ENCODE results near the gene GRIK1.
"Not testable (repeated sequence)": the region's sequence is repeated elsewhere in the genome, so short reads cannot be mapped to it uniquely, and the experiment has no call there.

GRIK1 gene
- 0 reads per million in 3 donors for total RNA-seq

- Histone ChIP-seq H3K27ac (ENCODE audit: insufficient read depth, low read length, poor library complexity, severe bottlenecking) (no peak within 1 kb of the TSS), H3K27me3 (replicated peaks; ENCODE audit: control insufficient read depth, insufficient read depth, low read length, poor library complexity, severe bottlenecking) (no peaks in the 10 kb centered on the region), H3K9me3 (ENCODE audit: control insufficient read depth, low read length) (no peaks in the 10 kb centered on the region), H3K4me1 (ENCODE audit: control insufficient read depth, insufficient read depth, low read length, poor library complexity, severe bottlenecking) (no peaks in the 10 kb centered on the region), H3K36me3 (ENCODE audit: control insufficient read depth, insufficient read depth, low read length) (no peaks in the 10 kb centered on the region), H3K4me3 (ENCODE audit: insufficient read depth, low read depth, low read length, poor library complexity, severe bottlenecking) (no peak within 1 kb of the TSS)
- DNase-seq, result no peak
Measured at GRCh38 chr21:29939924-29940275, at the start of gene GRIK1. Gene GRIK1, minus strand, starts transcription at chr21:29939996.

DNA sequence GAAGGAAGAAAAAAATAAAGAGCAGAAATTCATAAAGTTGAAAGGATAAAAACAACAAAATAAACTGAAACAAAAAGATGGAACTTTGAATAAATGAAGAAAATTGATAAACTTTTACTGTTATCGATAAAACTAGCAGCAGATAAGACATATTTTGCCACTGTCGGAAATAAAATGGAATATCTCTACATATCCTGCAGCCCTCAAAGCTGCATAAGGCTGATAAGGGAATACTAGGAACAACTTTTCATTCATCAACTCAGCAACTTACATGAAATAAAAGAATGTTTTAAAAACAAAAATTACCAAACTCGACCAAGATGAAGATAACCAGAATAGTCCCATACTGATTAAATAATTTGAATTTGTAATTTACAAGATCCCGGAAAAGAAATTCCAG, 48.0 kb upstream of the GRIK1 start:
- Histone ChIP-seq H3K4me3 (ENCODE audit: insufficient read depth, low read depth, low read length, poor library complexity, severe bottlenecking) (no peak overlapping the region), H3K27ac (ENCODE audit: insufficient read depth, low read length, poor library complexity, severe bottlenecking) (no peak overlapping the region), H3K36me3 (ENCODE audit: control insufficient read depth, insufficient read depth, low read length) (no peaks in the 10 kb centered on the region), H3K27me3 (replicated peaks; ENCODE audit: control insufficient read depth, insufficient read depth, low read length, poor library complexity, severe bottlenecking) (no peaks in the 10 kb centered on the region), H3K9me3 (ENCODE audit: control insufficient read depth, low read length) (no peaks in the 10 kb centered on the region), H3K4me1 (ENCODE audit: control insufficient read depth, insufficient read depth, low read length, poor library complexity, severe bottlenecking) (no peaks in the 10 kb centered on the region)
- no peak for DNase-seq

DNA sequence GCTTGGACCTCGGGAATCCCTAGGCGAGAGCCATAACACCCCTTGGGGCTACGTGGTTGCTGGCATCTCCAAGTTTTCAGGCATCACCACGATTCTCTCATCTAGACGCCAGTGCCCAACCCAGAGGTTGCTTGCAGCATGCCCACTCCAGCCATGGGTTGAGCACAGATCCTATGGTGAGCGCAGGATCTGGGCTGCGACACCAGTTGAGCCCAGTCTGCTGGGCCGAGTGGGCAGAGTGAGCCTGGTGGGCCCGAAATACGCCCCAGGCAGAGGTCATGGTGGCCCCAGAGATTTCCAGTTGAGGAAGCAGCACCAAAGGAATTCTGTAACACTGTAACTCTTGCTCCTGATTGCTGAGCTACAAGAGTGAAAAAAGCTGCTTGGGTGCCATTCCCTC, 46.1 kb upstream of the GRIK1 start:
- Histone ChIP-seq H3K27me3 (replicated peaks; ENCODE audit: control insufficient read depth, insufficient read depth, low read length, poor library complexity, severe bottlenecking) (no peaks in the 10 kb centered on the region), H3K36me3 (ENCODE audit: control insufficient read depth, insufficient read depth, low read length) (no peaks in the 10 kb centered on the region), H3K9me3 (ENCODE audit: control insufficient read depth, low read length) (no peaks in the 10 kb centered on the region), H3K27ac (ENCODE audit: insufficient read depth, low read length, poor library complexity, severe bottlenecking) (no peak overlapping the region), H3K4me3 (ENCODE audit: insufficient read depth, low read depth, low read length, poor library complexity, severe bottlenecking) (no peak overlapping the region), H3K4me1 (ENCODE audit: control insufficient read depth, insufficient read depth, low read length, poor library complexity, severe bottlenecking) (no peaks in the 10 kb centered on the region)
- DNase-seq, result no peak

DNA sequence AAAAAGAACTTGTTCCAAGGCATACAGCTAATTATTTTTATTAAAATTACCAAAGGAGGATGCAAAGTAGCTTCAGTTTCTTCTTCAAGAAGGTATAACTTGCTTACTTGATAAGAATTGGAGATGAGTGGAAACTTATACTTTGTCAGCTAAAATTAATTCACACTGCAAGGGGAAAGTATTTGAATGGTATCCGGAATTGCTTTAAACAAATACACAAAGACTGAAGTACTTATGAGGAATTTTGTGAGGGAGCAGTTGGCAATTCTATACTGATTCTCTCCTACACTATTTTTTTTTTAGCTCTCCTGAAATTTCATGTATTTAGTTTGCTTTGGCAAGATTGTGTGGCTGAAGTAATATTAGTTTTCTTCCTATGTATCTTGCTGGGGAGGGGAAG, 39.2 kb upstream of the GRIK1 start:
- no peak overlapping the region for H3K4me3 ChIP-seq (ENCODE audit: insufficient read depth, low read depth, low read length, poor library complexity, severe bottlenecking)
- H3K9me3 ChIP-seq (ENCODE audit: control insufficient read depth, low read length), result no peaks in the 10 kb centered on the region
- H3K27ac ChIP-seq (ENCODE audit: insufficient read depth, low read length, poor library complexity, severe bottlenecking), result no peak overlapping the region
- no peak for DNase-seq
- no peaks in the 10 kb centered on the region for H3K36me3 ChIP-seq (ENCODE audit: control insufficient read depth, insufficient read depth, low read length)
- no peaks in the 10 kb centered on the region for H3K27me3 ChIP-seq (replicated peaks; ENCODE audit: control insufficient read depth, insufficient read depth, low read length, poor library complexity, severe bottlenecking)
- H3K4me1 ChIP-seq (ENCODE audit: control insufficient read depth, insufficient read depth, low read length, poor library complexity, severe bottlenecking), result no peaks in the 10 kb centered on the region

GRCh38 chr21:29975776-29976175, 36.0 kb upstream of the GRIK1 start:
- H3K27me3 ChIP-seq (replicated peaks; ENCODE audit: control insufficient read depth, insufficient read depth, low read length, poor library complexity, severe bottlenecking), result no peaks in the 10 kb centered on the region
- H3K27ac ChIP-seq (ENCODE audit: insufficient read depth, low read length, poor library complexity, severe bottlenecking), result no peak overlapping the region
- no peaks in the 10 kb centered on the region for H3K9me3 ChIP-seq (ENCODE audit: control insufficient read depth, low read length)
- DNase-seq, result no peak
- H3K4me3 ChIP-seq (ENCODE audit: insufficient read depth, low read depth, low read length, poor library complexity, severe bottlenecking), result no peak overlapping the region
- H3K4me1 ChIP-seq (ENCODE audit: control insufficient read depth, insufficient read depth, low read length, poor library complexity, severe bottlenecking), result no peaks in the 10 kb centered on the region
- H3K36me3 ChIP-seq (ENCODE audit: control insufficient read depth, insufficient read depth, low read length), result no peaks in the 10 kb centered on the region

DNA sequence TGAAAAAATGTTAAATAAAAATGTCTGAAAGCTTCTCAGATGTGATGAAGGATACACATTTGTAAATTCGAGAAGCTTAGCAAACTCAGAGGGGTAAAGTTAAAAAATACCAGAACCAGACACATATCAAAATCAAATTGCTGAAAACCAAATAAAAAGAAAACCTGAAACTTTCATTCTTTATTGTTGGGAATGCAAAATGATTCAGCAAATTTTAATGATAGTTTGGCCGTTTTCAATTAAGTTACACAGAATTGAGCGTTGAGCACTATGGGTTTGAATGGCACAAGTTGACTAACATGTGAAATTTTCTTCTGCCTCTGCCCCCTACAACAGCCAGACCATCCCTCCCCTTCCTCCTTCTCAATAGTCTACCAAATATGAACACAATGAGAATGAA, 33.5 kb upstream of the GRIK1 start:
- Histone ChIP-seq H3K36me3 (ENCODE audit: control insufficient read depth, insufficient read depth, low read length) (no peaks in the 10 kb centered on the region), H3K27ac (ENCODE audit: insufficient read depth, low read length, poor library complexity, severe bottlenecking) (no peak overlapping the region), H3K4me3 (ENCODE audit: insufficient read depth, low read depth, low read length, poor library complexity, severe bottlenecking) (no peak overlapping the region), H3K27me3 (replicated peaks; ENCODE audit: control insufficient read depth, insufficient read depth, low read length, poor library complexity, severe bottlenecking) (no peaks in the 10 kb centered on the region), H3K9me3 (ENCODE audit: control insufficient read depth, low read length) (no peaks in the 10 kb centered on the region), H3K4me1 (ENCODE audit: control insufficient read depth, insufficient read depth, low read length, poor library complexity, severe bottlenecking) (no peaks in the 10 kb centered on the region)
- no peak for DNase-seq

DNA sequence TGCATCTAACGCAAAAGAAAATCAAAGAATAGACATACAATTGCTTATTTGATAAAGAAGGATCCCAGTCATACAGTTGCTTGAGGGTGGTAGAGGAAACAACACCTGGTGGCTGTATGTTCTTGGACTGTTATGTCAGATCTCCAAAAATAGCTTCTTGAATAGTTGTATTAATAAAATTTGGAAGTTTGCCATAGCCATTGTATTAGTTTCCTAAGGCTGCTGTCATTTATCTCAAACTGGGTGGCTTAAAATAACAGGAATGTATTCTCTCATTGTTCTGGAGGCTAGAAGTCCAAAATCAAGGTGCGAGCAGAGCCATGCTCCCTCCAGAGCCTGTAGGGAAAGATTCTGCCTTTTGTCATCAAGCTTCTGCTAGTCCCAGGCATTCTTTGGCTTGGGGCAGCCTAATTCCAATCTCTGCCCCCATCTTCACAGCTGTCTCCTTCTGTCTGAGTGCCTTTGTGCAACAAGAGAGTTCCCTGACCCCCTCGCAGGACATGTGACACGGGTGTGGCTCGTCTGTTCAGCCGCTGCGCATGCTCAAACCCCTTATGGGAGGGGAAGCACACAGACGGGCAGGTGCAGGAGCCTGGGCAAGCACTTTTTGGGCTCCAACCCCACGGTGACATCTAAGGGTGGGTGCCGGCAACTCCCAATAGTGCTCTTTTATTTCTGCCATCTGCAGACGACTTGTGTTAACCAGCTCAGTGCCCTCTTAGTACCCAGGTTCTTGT, 21.7 kb upstream of the GRIK1 start:
- Histone ChIP-seq H3K4me3 (ENCODE audit: insufficient read depth, low read depth, low read length, poor library complexity, severe bottlenecking) (no peak overlapping the region), H3K9me3 (ENCODE audit: control insufficient read depth, low read length) (no peaks in the 10 kb centered on the region), H3K27ac (ENCODE audit: insufficient read depth, low read length, poor library complexity, severe bottlenecking) (no peak overlapping the region), H3K36me3 (ENCODE audit: control insufficient read depth, insufficient read depth, low read length) (no peaks in the 10 kb centered on the region), H3K27me3 (replicated peaks; ENCODE audit: control insufficient read depth, insufficient read depth, low read length, poor library complexity, severe bottlenecking) (no peaks in the 10 kb centered on the region), H3K4me1 (ENCODE audit: control insufficient read depth, insufficient read depth, low read length, poor library complexity, severe bottlenecking) (no peaks in the 10 kb centered on the region)
- no peak for DNase-seq

DNA sequence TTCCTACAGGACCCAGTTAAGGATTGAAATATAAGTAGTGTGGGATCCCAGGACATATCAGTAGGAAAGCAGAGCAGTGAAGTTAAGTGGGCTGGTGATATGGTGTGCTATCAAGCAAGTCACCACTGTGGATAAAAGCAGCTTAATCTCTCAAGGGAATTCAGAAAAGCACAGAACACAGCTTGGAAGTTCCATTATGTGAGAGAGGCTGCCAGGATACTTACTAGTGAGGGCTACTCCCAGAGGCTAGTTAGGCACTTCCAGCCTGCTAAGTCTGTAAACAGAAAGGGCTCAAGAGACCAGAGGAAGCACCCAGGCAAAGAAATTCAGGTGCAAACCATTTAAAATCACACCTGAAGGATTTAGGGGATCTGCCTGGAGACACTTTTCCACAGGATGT, 18.8 kb upstream of the GRIK1 start:
- no peaks in the 10 kb centered on the region for H3K27me3 ChIP-seq (replicated peaks; ENCODE audit: control insufficient read depth, insufficient read depth, low read length, poor library complexity, severe bottlenecking)
- H3K4me3 ChIP-seq (ENCODE audit: insufficient read depth, low read depth, low read length, poor library complexity, severe bottlenecking), result no peak overlapping the region
- no peaks in the 10 kb centered on the region for H3K36me3 ChIP-seq (ENCODE audit: control insufficient read depth, insufficient read depth, low read length)
- H3K9me3 ChIP-seq (ENCODE audit: control insufficient read depth, low read length), result no peaks in the 10 kb centered on the region
- DNase-seq, result no peak
- H3K27ac ChIP-seq (ENCODE audit: insufficient read depth, low read length, poor library complexity, severe bottlenecking), result no peak overlapping the region
- no peaks in the 10 kb centered on the region for H3K4me1 ChIP-seq (ENCODE audit: control insufficient read depth, insufficient read depth, low read length, poor library complexity, severe bottlenecking)

- H3K27me3 ChIP-seq (replicated peaks; ENCODE audit: control insufficient read depth, insufficient read depth, low read length, poor library complexity, severe bottlenecking); H3K36me3 ChIP-seq (ENCODE audit: control insufficient read depth, insufficient read depth, low read length); H3K9me3 ChIP-seq (ENCODE audit: control insufficient read depth, low read length); DNase-seq; H3K4me3 ChIP-seq (ENCODE audit: insufficient read depth, low read depth, low read length, poor library complexity, severe bottlenecking); H3K4me1 ChIP-seq (ENCODE audit: control insufficient read depth, insufficient read depth, low read length, poor library complexity, severe bottlenecking); H3K27ac ChIP-seq (ENCODE audit: insufficient read depth, low read length, poor library complexity, severe bottlenecking): not testable (repeated sequence)
Measured at GRCh38 chr21:29958035-29958434, 18.2 kb upstream of the GRIK1 start.

GRCh38 chr21:29953690-29954089, 13.9 kb upstream of the GRIK1 start:
- Histone ChIP-seq H3K4me1 (ENCODE audit: control insufficient read depth, insufficient read depth, low read length, poor library complexity, severe bottlenecking) (no peaks in the 10 kb centered on the region), H3K27ac (ENCODE audit: insufficient read depth, low read length, poor library complexity, severe bottlenecking) (no peak overlapping the region), H3K36me3 (ENCODE audit: control insufficient read depth, insufficient read depth, low read length) (no peaks in the 10 kb centered on the region), H3K4me3 (ENCODE audit: insufficient read depth, low read depth, low read length, poor library complexity, severe bottlenecking) (no peak overlapping the region), H3K9me3 (ENCODE audit: control insufficient read depth, low read length) (no peaks in the 10 kb centered on the region), H3K27me3 (replicated peaks; ENCODE audit: control insufficient read depth, insufficient read depth, low read length, poor library complexity, severe bottlenecking) (no peaks in the 10 kb centered on the region)
- no peak for DNase-seq
